HepG2 (cell line): ENCODE measurements around the gene CNN3. TPM values are rescaled to one million over a fixed set of nuclear protein-coding genes. Genes with fewer than 3 reads are reported as not detected.

Experiments used
- ATAC-seq: fragments of 200-7000 bp; cut with Tn5 transposase; 3 replicates; pipeline ENCODE4 v1.9.1; 2020; ENCODE audit warnings: mild to moderate bottlenecking, moderate library complexity
- BruUV-seq: library from RNA; stranded (reverse); fragments of 400-500 nt; replicated peaks from 2 replicates; lab custom pipeline; 2021; lab: Mats Ljungman, UMichigan
- CTCF ChIA-PET: fragments of 300-600 bp; formaldehyde crosslinking; extraction: SDS; loops from one replicate; lab custom pipeline; 2021; ENCODE audit warnings: low total read pairs, inconsistent platforms, low intra/inter-chr PET ratio; lab: Yijun Ruan, JAX
- POLR2A ChIA-PET: fragments of 350-600 bp; sonication (Branson Sonifier 250); formaldehyde crosslinking; loops from one replicate; lab custom pipeline; 2020; ENCODE audit warnings: antibody characterized with exemption, inconsistent platforms; lab: Yijun Ruan, JAX
- DNase-seq: peaks from one replicate; pipeline ENCODE4 v3.0.0-alpha.2; 2015; ENCODE audit warnings: low spot score
- FAIRE-seq: peaks from 3 replicates; lab custom pipeline; 2011; peaks lifted over from hg19 to GRCh38; lab: Jason Lieb, UNC
- H2AFZ ChIP-seq: one replicate; pipeline ENCODE4 v1.6.1; 2011; ENCODE audit warnings: low read length, inconsistent platforms
- H3K27ac ChIP-seq: fragments of 300-600 bp; 3 replicates; pipeline ENCODE4 v1.8.0; 2011; ENCODE audit warnings: mixed run types, mild to moderate bottlenecking, mixed read lengths, low read length, inconsistent platforms; ENCODE audit not compliant: insufficient read depth; ENCODE audit errors: extremely low read length
- H3K27me3 ChIP-seq, 2 experiments: fragments of 200-600 bp in 1 of 2; 2 replicates in 1 of 2; 3 replicates in 1 of 2; pipeline versions ENCODE4 v1.6.0 to v1.8.0; 2011; ENCODE audit warnings: low read length in 2 of 2, mild to moderate bottlenecking in 2 of 2, moderate library complexity in 2 of 2, inconsistent platforms in 1 of 2; ENCODE audit not compliant: insufficient read depth in 2 of 2, control insufficient read depth in 1 of 2
- H3K36me3 ChIP-seq, 2 experiments: fragments of 200-600 bp in 1 of 2; replicated peaks in 1 of 2; 2 replicates in 1 of 2; 3 replicates in 1 of 2; pipeline versions ENCODE4 v1.5.1 to v1.8.0; 2011; ENCODE audit warnings: low read length in 2 of 2, inconsistent platforms in 1 of 2; ENCODE audit not compliant: insufficient read depth in 2 of 2, control insufficient read depth in 1 of 2
- H3K4me1 ChIP-seq: 2 replicates; pipeline ENCODE4 v1.5.1; 2012; ENCODE audit warnings: low read length, inconsistent platforms; ENCODE audit not compliant: insufficient read depth
- H3K4me2 ChIP-seq: 2 replicates; pipeline ENCODE4 v1.6.0; 2011; ENCODE audit warnings: low read depth, low read length, inconsistent platforms
- H3K4me3 ChIP-seq, 3 experiments: fragments of 200-600 bp in 1 of 3; sonication (generic), shearing (Covaris generic) in 1 of 3; replicated peaks in 1 of 3; 2 replicates each; pipeline ENCODE4 v1.5.1; 2011 to 2016; ENCODE audit warnings: low read length in 3 of 3, inconsistent platforms in 2 of 3, low read depth in 2 of 3, mild to moderate bottlenecking in 2 of 3, control low read depth in 1 of 3, mixed read lengths in 1 of 3; ENCODE audit not compliant: insufficient read depth in 1 of 3
- H3K79me2 ChIP-seq: one replicate; pipeline ENCODE4 v1.6.1; 2011; ENCODE audit warnings: low read length, inconsistent platforms; ENCODE audit not compliant: insufficient read depth
- H3K9ac ChIP-seq: 2 replicates; pipeline ENCODE4 v1.6.0; 2011; ENCODE audit warnings: mild to moderate bottlenecking, low read depth, low read length, inconsistent platforms; ENCODE audit not compliant: insufficient read depth
- H3K9me3 ChIP-seq: 2 replicates; pipeline ENCODE4 v1.5.1; 2012; ENCODE audit warnings: mild to moderate bottlenecking, low read length
- H4K20me1 ChIP-seq: 2 replicates; pipeline ENCODE4 v1.6.0; 2011; ENCODE audit warnings: inconsistent platforms, mild to moderate bottlenecking, low read length, moderate library complexity; ENCODE audit not compliant: insufficient read depth
- IRX3 ChIP-seq: sonication (generic); formaldehyde crosslinking; IDR thresholded peaks from 2 replicates; pipeline ENCODE4 v1.8.1; 2023; ENCODE audit warnings: mild to moderate bottlenecking, low read depth, missing genetic modification reagents, borderline replicate concordance
- NFE2L1 ChIP-seq: sonication (generic); formaldehyde crosslinking; IDR thresholded peaks from 2 replicates; pipeline ENCODE4 v1.4.0; 2020; ENCODE audit warnings: missing genetic modification reagents, mild to moderate bottlenecking, borderline replicate concordance
- ZNF180 ChIP-seq: sonication (generic); formaldehyde crosslinking; IDR thresholded peaks from 2 replicates; pipeline ENCODE4 v1.4.0; 2020; ENCODE audit warnings: low read depth, missing genetic modification reagents, borderline replicate concordance
- ZNF329 ChIP-seq: sonication (generic); formaldehyde crosslinking; IDR thresholded peaks from 2 replicates; pipeline ENCODE4 v1.9.0; 2021; ENCODE audit warnings: low read depth, mild to moderate bottlenecking, missing genetic modification reagents
- ZNF589 ChIP-seq: sonication (generic); formaldehyde crosslinking; conservative IDR thresholded peaks from 2 replicates; pipeline ENCODE4 v1.8.0; 2022; ENCODE audit warnings: mild to moderate bottlenecking, moderate library complexity, missing genetic modification reagents
- ZNF629 ChIP-seq: sonication (generic); formaldehyde crosslinking; conservative IDR thresholded peaks from 2 replicates; pipeline ENCODE4 v1.5.0; 2020; ENCODE audit warnings: missing genetic modification reagents
- whole genome bisulfite sequencing: methylation state at CpG from one replicate; pipeline ENCODE4 v1.1.6; 2017; ENCODE audit warnings: low lambda C conversion rate; 5-methylcytosine and 5-hydroxymethylcytosine counted together
- in situ Hi-C: cut with HindIII; loops from 2 replicates; pipeline ENCODE4 v1.10.0; 2017; ENCODE audit warnings: low pct_unique_long_range_greater_than_20kb; ENCODE audit not compliant: extremely low pct_ligation_motif_present
- intact Hi-C: fragments of 100-400 bp; cut with micrococcal nuclease; formaldehyde crosslinking; loops from one replicate; pipeline ENCODE4 v1.10.0; 2022; ENCODE audit not compliant: unreplicated experiment
- polyA plus RNA-seq, 8 experiments: library from polyadenylated mRNA; depleted of rRNA in 3 of 8; stranded (reverse) in 7 of 8; unstranded in 1 of 8; fragments of >200 nt; fragmentation: Illumina TruSeq in 4 of 8; extraction: Trizol in 4 of 8; gene quantifications; 2 replicates each; pipeline versions ENCODE4 v1.2.1 to v1.2.3, GENCODE V29; 2011 to 2016; ENCODE audit warnings: low read depth in 4 of 8, missing spikeins in 1 of 8, mixed read lengths in 1 of 8; ENCODE audit not compliant: insufficient read depth in 1 of 8
- total RNA-seq, 5 experiments: library from RNA; depleted of rRNA; stranded (reverse); fragments of >200 nt; fragmentation: Illumina TruSeq; extraction: Trizol; gene quantifications; 2 replicates each; pipeline ENCODE4 v1.2.3, GENCODE V29; 2016; ENCODE audit warnings: low read depth in 1 of 5

CNN3 gene
- total and polyA plus RNA-seq, 2 of the 13 experiments (the other 11 are each of a cell fraction or from before 2014, with no cell fraction given): 113 to 223 TPM

DNA sequence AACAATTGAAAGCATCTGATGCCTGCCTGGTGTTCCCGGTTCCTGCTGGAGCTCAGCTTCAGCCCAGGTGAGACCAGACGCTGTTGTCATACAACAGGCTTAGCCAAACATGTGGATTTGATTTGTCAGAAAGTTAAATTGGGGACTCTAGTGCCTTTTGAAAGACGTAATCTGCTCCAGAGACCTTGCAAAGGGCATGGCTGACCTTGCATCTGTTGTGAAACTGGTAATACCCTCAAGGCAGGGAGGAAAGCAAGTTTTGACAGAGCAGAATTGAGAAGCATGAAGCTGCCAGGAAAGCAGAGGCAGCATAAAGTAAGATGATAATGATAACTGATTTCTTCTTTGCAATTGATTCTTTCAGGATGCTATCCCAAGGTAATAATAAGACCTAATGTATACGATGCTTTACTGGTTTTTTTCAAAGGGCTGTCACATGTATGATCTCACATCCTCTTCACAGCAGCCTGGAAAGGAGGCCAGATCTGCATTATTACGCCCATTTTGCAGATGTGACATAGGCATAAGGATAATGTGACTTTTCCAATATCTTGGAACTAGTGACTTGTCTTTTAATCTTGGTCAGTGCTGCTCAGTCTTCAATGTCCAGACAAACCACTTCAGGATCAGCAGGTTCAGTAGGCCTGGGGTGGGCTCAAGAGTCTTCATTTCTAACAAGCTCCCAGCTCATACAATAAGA lies 24.7 kb upstream of the CNN3 start:
- H3K27me3 ChIP-seq: no peaks in the 10 kb centered on the region
- WGBS: 93% methylated on average over 5 of the region's 5 CpGs
- H3K9me3 ChIP-seq: no peaks in the 10 kb centered on the region
- no peak overlapping the region for H3K9ac ChIP-seq
- BruUV-seq: no TSS peak
- no peak overlapping the region for H3K4me3 ChIP-seq
- POLR2A ChIA-PET: no interaction called here
- CTCF ChIA-PET: no interaction called here
- ATAC-seq: no peak
- H2AFZ ChIP-seq: no peak overlapping the region
- no peaks in the 10 kb centered on the region for H3K36me3 ChIP-seq
- no peak for DNase-seq
- no peaks in the 10 kb centered on the region for H3K79me2 ChIP-seq
- H3K4me2 ChIP-seq: no peak overlapping the region
- in situ Hi-C loops: no loop called here
- no peak overlapping the region for H3K27ac ChIP-seq
- H4K20me1 ChIP-seq: no peaks in the 10 kb centered on the region
- peaks cover 65% of the 10 kb centered on the region for H3K4me1 ChIP-seq
- no peak for FAIRE-seq
- intact Hi-C loops: no loop called here
- no peak for TF ChIP-seq ZNF329 (CRISPR knock-in tag)
- TF ChIP-seq ZNF629 (CRISPR knock-in tag): peak; percentile 71

DNA sequence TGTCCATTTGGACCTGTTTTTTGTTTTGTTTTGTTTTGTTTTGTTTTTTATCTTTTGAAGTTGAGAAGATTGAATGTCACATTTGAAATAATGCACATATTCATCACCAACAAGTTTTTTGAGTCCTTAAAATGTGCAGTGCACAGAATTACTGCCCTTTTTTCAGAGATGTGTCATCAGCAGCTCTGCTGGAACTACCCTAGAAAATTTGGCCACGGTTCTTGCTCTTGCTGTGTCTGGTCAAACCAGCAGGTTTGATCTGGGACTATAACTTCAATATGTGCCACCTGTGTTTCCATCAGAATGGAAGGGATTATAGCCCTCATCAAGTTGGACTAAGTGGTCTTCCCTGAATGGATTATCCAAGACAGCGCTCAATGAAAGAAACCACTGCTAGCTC lies 24.1 kb upstream of the CNN3 start:
- in situ Hi-C loops (no loop called here), intact Hi-C loops (no loop called here)
- POLR2A ChIA-PET: no interaction called here
- TF ChIP-seq ZNF589 (CRISPR knock-in tag) (no peak), IRX3 (CRISPR knock-in tag) (no peak), ZNF180 (no peak), NFE2L1 (CRISPR knock-in tag) (no peak)
- H3K36me3 ChIP-seq: no peaks in the 10 kb centered on the region; a peak in 1 of 5 replicates
- ATAC-seq (no peak), FAIRE-seq (no peak), DNase-seq (no peak)
- H2AFZ ChIP-seq: no peak overlapping the region
- H3K27me3 ChIP-seq: no peaks in the 10 kb centered on the region
- no peak overlapping the region for H3K4me3 ChIP-seq
- CTCF ChIA-PET: no interaction called here
- H4K20me1 ChIP-seq: no peaks in the 10 kb centered on the region
- H3K9me3 ChIP-seq: no peaks in the 10 kb centered on the region
- no TSS peak for BruUV-seq
- no peaks in the 10 kb centered on the region for H3K79me2 ChIP-seq
- no peak overlapping the region for H3K9ac ChIP-seq
- H3K4me1 ChIP-seq: peaks cover 58% of the 10 kb centered on the region
- no peak overlapping the region for H3K4me2 ChIP-seq
- 97% methylated on average over 2 of the region's 2 CpGs for WGBS
- H3K27ac ChIP-seq: no peak overlapping the region
